GM12801 (cell line): ENCODE measurements around the gene DPH1.

Experiments
- CTCF ChIP-seq: IDR thresholded peaks from one replicate; pipeline ENCODE4 v1.5.1; 2011; ENCODE audit warnings: control low read depth; ENCODE audit not compliant: insufficient read length; ENCODE audit errors: extremely low read depth

Gene DPH1

GRCh38 chr17:2042390-2042847 lies 12.5 kb downstream of the DPH1 start:
- TF ChIP-seq CTCF = no peak

GRCh38 chr17:2042933-2043332 lies 13.0 kb downstream of the DPH1 start:
- TF ChIP-seq CTCF = no peak

- TF ChIP-seq CTCF = no peak
Measured at GRCh38 chr17:2043785-2044184, 13.8 kb downstream of the DPH1 start.

GRCh38 chr17:2044263-2044894 lies 14.4 kb downstream of the DPH1 start:
- TF ChIP-seq CTCF = no peak

- no peak for TF ChIP-seq CTCF
Measured at GRCh38 chr17:2047590-2047989, 17.6 kb downstream of the DPH1 start.

- TF ChIP-seq CTCF = no peak
Measured at GRCh38 chr17:2048805-2049204, 18.9 kb downstream of the DPH1 start.

GRCh38 chr17:2049333-2050299 lies 19.7 kb downstream of the DPH1 start:
- TF ChIP-seq CTCF = no peak
